ENCODE data around the gene TAF12.
"Not testable (repeated sequence)": the region's sequence is repeated elsewhere in the genome, so short reads cannot be mapped to it uniquely, and the experiment has no call there.

TAF12 gene

GRCh38 chr1:28642847-28643635 lies at the start of gene TAF12:
TSS of gene TAF12 (minus strand) at chr1:28643067. CDS start at chr1:28622081, 20,986 bp downstream.
- DNase-seq = peak; percentile 90 to 91

- not testable (repeated sequence) for DNase-seq
These were observed 48.8 kb upstream of the TAF12 start for GRCh38 chr1:28691627-28692026.

GRCh38 chr1:28684937-28685336 lies 42.1 kb upstream of the TAF12 start:
- no peak for DNase-seq

- no peak for DNase-seq
These were observed 40.0 kb upstream of the TAF12 start for GRCh38 chr1:28682840-28683239.

- DNase-seq = no peak
These were observed 37.3 kb upstream of the TAF12 start for GRCh38 chr1:28680151-28680550.

GRCh38 chr1:28675924-28676257 lies 33.0 kb upstream of the TAF12 start:
- DNase-seq = no peak

GRCh38 chr1:28672971-28673370 lies 30.1 kb upstream of the TAF12 start:
- not testable (repeated sequence) for DNase-seq

- no peak for DNase-seq
These were observed 28.4 kb upstream of the TAF12 start for GRCh38 chr1:28671254-28671780.

- peak; percentile 38 to 48 for DNase-seq
These were observed 26.3 kb upstream of the TAF12 start for GRCh38 chr1:28668956-28669723.

- DNase-seq = peak; percentile 79 to 86
These were observed 25.5 kb upstream of the TAF12 start, which contains the start of gene GMEB1 for GRCh38 chr1:28668191-28668955. TSS of gene GMEB1 (plus strand) at chr1:28668784. CDS start at chr1:28683613, 14,829 bp downstream.

- DNase-seq = no peak
These were observed 23.9 kb upstream of the TAF12 start for GRCh38 chr1:28666806-28667205.

- DNase-seq = no peak
These were observed 21.1 kb upstream of the TAF12 start for GRCh38 chr1:28663871-28664470.

GRCh38 chr1:28656335-28656734 lies 13.5 kb upstream of the TAF12 start:
- DNase-seq = no peak

- DNase-seq = not testable (repeated sequence)
These were observed 12.8 kb upstream of the TAF12 start for GRCh38 chr1:28655448-28656311.

GRCh38 chr1:28653870-28654269 lies 11.0 kb upstream of the TAF12 start:
- not testable (repeated sequence) for DNase-seq

- DNase-seq = not testable (repeated sequence)
These were observed 10.2 kb upstream of the TAF12 start for GRCh38 chr1:28653063-28653462.

GRCh38 chr1:28648474-28649198 lies 5.8 kb upstream of the TAF12 start, which contains the start of gene RNU11:
TSS of gene RNU11 (plus strand) at chr1:28648600.
- DNase-seq = peak; percentile 86 to 88

GRCh38 chr1:28648008-28648473 lies 5.2 kb upstream of the TAF12 start:
- peak; percentile 84 to 89 for DNase-seq

- no peak for DNase-seq
These were observed 3.2 kb upstream of the TAF12 start for GRCh38 chr1:28646040-28646439.

GRCh38 chr1:28645406-28645805 lies 2.5 kb upstream of the TAF12 start:
- not testable (repeated sequence) for DNase-seq

- no peak for DNase-seq
These were observed 1.6 kb upstream of the TAF12 start for GRCh38 chr1:28644494-28644893.

Data from activated CD4-positive, alpha-beta T cell treated with anti-CD3 and anti-CD28 coated beads for 4 hours (primary cell).